PFSK-1 (cell line): ENCODE measurements around the gene THOP1.

Source experiments
- FOXP2 ChIP-seq: optimal IDR thresholded peaks from 2 replicates; pipeline ENCODE3; 2011; ENCODE audit warnings: borderline replicate concordance, control low read depth, inconsistent platforms; ENCODE audit not compliant: insufficient read depth; ENCODE audit errors: extremely low read length, extremely low read depth
- POLR2AphosphoS5 ChIP-seq: IDR thresholded peaks from 2 replicates; pipeline ENCODE4 v1.6.1; 2012; ENCODE audit warnings: low read depth, mild to moderate bottlenecking, control low read depth, low read length, moderate library complexity
- REST ChIP-seq, 2 experiments: IDR thresholded peaks; 2 replicates each; pipeline versions ENCODE4 v1.6.1 to v1.8.0; 2011 to 2012; ENCODE audit warnings: low read depth in 2 of 2, low read length in 2 of 2, control low read depth in 1 of 2, inconsistent platforms in 1 of 2, mild to moderate bottlenecking in 1 of 2, moderate library complexity in 1 of 2; ENCODE audit not compliant: insufficient read depth in 1 of 2
- SIN3A ChIP-seq: IDR thresholded peaks from 2 replicates; pipeline ENCODE4 v1.6.1; 2012; ENCODE audit warnings: mild to moderate bottlenecking, low read length, moderate library complexity, borderline replicate concordance; ENCODE audit not compliant: insufficient read depth
- TAF1 ChIP-seq: IDR thresholded peaks from 2 replicates; pipeline ENCODE4 v1.6.1; 2012; ENCODE audit warnings: low read length, control low read depth, borderline replicate concordance; ENCODE audit not compliant: insufficient read depth

Gene THOP1

GRCh38 chr19:2854849-2855248, 69.5 kb downstream of the THOP1 start:
- no peak for TF ChIP-seq REST (IDR thresholded peaks at IDR 0.05; ENCODE audit: insufficient read depth in 1 of 2, low read depth in 2 of 2, low read length in 2 of 2)
- TF ChIP-seq POLR2AphosphoS5 = no peak
- no peak for TF ChIP-seq SIN3A
- TF ChIP-seq TAF1 = no peak
- TF ChIP-seq FOXP2 = no peak

- TF ChIP-seq TAF1 (no peak), FOXP2 (no peak), POLR2AphosphoS5 (no peak)
These were observed 71.3 kb downstream of the THOP1 start for GRCh38 chr19:2856457-2857050.

GRCh38 chr19:2858864-2859263, 73.6 kb downstream of the THOP1 start:
- no peak for TF ChIP-seq REST (IDR thresholded peaks at IDR 0.05; ENCODE audit: insufficient read depth in 1 of 2, low read depth in 2 of 2, low read length in 2 of 2)
- TF ChIP-seq SIN3A = no peak
- TF ChIP-seq POLR2AphosphoS5 = no peak
- no peak for TF ChIP-seq FOXP2
- TF ChIP-seq TAF1 = no peak

DNA sequence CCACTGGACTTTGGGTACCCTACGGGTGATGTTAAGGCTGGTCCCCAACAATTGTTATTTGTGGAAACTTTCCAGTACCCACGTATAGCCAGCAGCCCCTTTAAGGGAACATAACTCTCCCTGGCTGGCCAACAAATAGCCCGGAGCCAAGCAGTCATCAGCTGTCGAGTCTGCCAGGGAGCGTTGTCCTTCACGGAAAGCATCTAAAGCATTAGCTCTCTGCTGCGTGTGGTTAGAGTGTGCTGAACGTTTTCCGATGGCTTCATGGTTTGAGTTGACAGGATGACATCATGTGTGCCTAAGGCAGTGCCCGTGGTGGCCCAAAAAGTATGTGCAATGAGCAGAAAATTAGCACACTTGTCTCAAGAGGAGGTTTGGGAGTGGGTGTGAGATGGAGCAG, 78.5 kb downstream of the THOP1 start:
- TF ChIP-seq SIN3A (no peak), POLR2AphosphoS5 (no peak), FOXP2 (no peak)
